GM12872 (cell line): ENCODE measurements around the gene TMEM143.

Source experiments
- TF ChIP-seq, protein P1 (sequence below): IDR thresholded peaks from 3 replicates; pipeline ENCODE4 v1.5.1; 2011; ENCODE audit warnings: low read depth, mild to moderate bottlenecking, low read length, moderate library complexity; ENCODE audit not compliant: insufficient read depth

The TMEM143 gene

DNA sequence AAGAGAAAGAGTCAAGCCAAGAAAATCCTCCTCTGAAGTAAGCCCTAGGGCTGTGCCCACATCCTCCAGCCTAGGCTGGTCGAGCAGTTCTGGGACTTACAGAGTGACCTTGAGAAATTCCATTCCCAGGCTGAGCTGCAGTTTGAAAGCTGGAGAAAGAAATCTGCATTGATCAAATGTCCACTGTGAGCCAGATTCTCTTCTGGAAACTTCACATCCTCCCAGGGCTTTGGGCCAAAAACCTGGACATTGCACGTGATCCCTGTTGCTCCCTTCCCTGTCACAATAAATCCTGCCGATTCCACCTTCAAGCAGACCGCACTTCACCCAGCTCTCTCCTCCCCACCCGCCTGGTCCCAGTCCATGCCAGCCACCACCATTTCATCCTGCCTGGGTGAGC, 15.7 kb downstream of the TMEM143 start:
- TF ChIP-seq, protein P1, sequence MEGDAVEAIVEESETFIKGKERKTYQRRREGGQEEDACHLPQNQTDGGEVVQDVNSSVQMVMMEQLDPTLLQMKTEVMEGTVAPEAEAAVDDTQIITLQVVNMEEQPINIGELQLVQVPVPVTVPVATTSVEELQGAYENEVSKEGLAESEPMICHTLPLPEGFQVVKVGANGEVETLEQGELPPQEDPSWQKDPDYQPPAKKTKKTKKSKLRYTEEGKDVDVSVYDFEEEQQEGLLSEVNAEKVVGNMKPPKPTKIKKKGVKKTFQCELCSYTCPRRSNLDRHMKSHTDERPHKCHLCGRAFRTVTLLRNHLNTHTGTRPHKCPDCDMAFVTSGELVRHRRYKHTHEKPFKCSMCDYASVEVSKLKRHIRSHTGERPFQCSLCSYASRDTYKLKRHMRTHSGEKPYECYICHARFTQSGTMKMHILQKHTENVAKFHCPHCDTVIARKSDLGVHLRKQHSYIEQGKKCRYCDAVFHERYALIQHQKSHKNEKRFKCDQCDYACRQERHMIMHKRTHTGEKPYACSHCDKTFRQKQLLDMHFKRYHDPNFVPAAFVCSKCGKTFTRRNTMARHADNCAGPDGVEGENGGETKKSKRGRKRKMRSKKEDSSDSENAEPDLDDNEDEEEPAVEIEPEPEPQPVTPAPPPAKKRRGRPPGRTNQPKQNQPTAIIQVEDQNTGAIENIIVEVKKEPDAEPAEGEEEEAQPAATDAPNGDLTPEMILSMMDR = no peak

DNA sequence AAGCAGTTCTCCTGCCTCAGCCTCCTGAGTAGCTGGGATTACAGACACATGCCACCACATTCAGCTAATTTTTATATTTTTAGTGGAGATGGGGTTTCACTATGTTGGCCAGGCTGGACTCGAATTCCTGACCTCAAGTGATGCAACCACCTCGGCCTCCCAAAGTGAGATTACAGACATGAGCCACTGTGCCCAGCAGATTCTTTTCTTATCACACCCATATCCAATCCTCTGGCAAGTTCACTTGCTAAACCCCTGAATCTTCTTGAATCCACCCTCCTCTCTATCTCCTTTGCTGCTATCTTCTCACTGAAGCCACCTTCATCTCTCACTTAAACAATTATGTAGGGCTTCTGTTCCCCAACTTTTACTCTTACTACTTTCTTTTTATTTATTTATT, 17.5 kb downstream of the TMEM143 start:
- TF ChIP-seq, protein P1 = no peak

DNA sequence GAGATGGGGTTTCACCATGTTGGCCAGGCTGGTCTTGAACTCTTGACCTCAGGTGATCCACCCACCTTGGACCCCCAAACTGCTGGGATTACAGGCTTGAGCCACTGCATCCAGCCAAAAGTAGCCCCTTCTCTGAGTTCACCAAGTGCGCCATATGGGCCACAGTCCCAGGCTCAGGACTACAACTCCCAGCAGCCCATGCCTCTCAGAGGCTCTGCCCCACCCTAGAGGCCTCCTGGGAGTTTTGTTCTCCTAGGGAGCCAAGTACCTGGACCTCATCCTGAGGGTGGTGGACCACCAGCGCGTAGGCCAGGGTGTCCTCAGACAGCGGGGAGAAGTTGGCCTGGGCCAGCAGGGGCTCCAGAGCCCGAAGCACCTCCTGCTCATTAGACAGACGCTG, 18.8 kb downstream of the TMEM143 start:
- TF ChIP-seq, protein P1 = no peak

DNA sequence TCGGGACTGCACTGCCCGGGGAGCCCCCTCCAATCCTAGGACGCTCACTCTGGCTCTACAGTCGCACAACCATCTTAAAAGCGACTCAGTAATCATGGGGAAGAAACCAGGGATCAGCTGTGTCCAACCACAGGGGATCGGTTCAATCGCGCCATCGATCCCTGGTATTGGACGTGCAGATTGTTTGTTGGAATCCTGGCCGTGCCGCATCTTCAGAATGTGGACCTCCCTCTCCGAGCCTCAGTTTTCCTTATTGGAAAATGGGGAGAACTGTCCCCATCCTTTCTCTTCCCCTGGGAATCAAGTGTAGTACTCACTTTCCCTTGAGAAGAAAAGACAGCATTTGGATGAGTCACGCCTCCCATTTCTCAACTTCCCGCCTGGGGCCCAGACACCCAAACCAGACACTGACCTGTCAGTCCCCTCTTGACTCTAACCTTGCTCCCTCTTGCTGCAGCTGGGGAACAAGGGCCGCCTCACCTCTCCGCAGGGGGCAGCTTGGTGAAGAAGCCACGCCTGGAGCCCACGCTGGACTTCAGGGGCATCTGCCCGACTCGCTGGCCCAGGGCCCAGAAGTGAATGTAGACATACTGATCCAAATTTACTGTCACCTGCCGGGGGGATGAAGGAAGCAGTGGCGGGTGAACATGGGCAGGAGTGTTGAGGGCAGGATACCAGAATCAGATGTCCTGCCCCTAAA, 20.7 kb downstream of the TMEM143 start:
- TF ChIP-seq, protein P1 = no peak

DNA sequence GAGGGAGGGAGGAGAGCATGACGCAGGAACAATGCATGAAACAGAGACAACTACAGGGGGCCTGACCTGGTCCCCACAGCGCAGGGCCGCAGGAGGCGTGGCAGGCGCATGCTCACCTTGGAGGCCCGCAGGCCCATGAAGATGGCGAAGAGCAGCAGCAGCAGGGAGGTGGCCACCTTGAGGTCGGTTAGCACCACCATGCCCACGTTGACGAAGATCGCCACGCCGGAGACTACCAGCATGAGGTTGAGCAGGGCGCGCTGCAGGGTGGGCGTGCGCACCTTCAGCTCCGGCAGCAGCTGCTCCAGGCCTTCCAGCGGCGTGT, 21.4 kb downstream of the TMEM143 start:
- TF ChIP-seq, protein P1 = no peak

DNA sequence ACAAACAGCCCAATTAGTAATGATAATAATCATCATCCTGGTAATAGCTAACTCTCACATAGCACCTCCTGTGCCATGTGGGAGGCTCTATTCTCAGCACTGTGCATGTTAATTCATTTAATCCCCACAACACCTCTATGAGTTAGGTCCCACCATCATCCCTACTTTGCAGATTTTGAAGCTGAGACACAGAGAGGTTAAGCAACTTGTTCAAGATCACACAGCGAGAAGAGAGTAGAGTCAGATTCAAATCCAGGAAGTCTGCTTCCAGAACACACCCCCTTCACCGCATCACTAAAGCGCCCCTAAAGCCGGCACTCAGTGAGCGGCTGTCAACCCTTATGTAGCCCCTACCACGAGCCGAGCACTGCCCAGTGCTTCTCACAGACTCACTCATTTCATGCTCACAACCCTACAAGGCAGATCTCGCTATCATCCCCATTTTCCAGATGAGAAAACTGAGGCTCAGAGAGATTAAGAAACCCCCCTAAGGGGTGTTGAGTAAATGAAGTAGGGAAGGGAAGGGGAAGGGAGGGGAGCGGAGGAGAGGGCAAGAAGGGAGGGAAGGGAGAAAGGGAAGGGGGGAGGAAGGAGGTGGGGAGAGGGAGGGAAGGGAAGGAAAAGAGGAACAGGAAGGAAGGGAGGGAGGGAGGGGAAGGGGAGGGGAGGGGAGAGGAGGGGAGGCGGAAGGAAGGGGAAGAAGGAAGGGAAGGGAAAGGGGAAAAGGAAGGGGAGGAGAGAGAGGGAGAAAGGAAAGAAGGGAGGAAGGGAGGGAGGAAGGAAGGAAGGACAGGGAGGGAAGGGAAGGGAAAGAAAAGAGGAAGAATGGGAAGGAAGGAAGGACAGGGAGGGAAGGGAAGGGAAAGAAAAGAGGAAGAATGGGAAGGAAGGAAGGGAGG, 22.0 kb downstream of the TMEM143 start:
- TF ChIP-seq, protein P1 = no peak

DNA sequence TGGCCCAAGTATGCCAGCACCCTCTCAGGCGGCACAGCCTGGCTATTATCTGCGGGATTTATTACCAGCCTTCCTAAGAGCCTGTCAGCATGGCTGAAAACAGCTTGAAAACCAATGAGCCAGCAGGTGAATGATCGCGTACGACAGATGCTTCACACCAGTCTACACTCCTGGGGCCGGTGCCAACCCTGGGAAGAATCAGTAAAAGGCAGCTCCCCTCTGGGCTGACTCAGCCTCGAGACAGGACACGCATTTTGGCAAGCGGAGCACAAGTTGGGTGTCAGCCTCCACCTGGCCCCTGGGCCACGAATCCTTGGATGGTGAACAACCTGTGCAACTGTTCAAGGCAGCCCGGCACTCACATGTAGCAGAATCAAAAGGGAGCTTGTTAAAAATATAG, 22.7 kb downstream of the TMEM143 start:
- TF ChIP-seq, protein P1 = no peak
